ENCODE data around the gene TAAR2. TPM values are rescaled to one million over a fixed set of nuclear protein-coding genes. Genes with fewer than 3 reads are reported as not detected.
A peak's percentile ranks its signal among the peaks of the same experiment; 100 is the strongest.

The TAAR2 gene
- total and polyA plus RNA-seq, 10 donors, result not detected

DNA sequence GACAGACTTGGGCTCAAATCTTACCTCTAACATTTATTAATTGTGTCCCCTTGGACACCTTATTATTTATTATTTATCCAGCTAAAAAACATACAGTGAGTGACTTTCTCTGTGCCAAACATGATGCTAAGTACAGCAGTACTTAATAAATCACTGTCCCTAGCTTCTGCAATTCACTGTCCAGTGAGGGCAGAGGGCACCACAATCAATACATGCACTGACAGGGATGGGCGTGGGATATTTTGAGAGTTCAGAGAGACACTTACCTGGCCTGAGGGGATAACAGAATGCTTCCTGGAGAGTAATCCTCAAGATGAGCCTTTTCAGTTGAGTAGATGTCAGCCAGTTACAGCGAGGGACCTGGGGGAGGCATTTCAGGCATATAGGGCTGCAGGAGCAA lies 9.3 kb upstream of the TAAR2 start:
- DNase-seq, result no peak
- peaks cover 0 to 22% (median 0%) of the 10 kb centered on the region in 7 donors for H3K27me3 ChIP-seq (replicated peaks in 1 of 7)
- intact Hi-C loops (cut with DNase I; ENCODE audit: low total_unique reads), result no loop called here
- no peaks in the 10 kb centered on the region for H3K36me3 ChIP-seq
- no peaks in the 10 kb centered on the region for H3K4me1 ChIP-seq
- 67 to 100% (median 79%) methylated on average over 2 of the region's 2 CpGs for WGBS, 5 donors
- H3K9me3 ChIP-seq, result peaks cover 0 to 6% (median 0%) of the 10 kb centered on the region in 8 donors
- H3K27ac ChIP-seq, result no peak overlapping the region
- no peak overlapping the region for H3K4me3 ChIP-seq
- TF ChIP-seq, protein P1, sequence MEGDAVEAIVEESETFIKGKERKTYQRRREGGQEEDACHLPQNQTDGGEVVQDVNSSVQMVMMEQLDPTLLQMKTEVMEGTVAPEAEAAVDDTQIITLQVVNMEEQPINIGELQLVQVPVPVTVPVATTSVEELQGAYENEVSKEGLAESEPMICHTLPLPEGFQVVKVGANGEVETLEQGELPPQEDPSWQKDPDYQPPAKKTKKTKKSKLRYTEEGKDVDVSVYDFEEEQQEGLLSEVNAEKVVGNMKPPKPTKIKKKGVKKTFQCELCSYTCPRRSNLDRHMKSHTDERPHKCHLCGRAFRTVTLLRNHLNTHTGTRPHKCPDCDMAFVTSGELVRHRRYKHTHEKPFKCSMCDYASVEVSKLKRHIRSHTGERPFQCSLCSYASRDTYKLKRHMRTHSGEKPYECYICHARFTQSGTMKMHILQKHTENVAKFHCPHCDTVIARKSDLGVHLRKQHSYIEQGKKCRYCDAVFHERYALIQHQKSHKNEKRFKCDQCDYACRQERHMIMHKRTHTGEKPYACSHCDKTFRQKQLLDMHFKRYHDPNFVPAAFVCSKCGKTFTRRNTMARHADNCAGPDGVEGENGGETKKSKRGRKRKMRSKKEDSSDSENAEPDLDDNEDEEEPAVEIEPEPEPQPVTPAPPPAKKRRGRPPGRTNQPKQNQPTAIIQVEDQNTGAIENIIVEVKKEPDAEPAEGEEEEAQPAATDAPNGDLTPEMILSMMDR (IDR thresholded peaks at IDR 0.05 in 8 of 11, conservative IDR thresholded peaks at IDR 0.05 in 3 of 11), result no peak
- TF ChIP-seq POLR2A (IDR thresholded peaks at IDR 0.05), result no peak
- TF ChIP-seq POLR2AphosphoS5 (IDR thresholded peaks at IDR 0.05), result no peak

DNA sequence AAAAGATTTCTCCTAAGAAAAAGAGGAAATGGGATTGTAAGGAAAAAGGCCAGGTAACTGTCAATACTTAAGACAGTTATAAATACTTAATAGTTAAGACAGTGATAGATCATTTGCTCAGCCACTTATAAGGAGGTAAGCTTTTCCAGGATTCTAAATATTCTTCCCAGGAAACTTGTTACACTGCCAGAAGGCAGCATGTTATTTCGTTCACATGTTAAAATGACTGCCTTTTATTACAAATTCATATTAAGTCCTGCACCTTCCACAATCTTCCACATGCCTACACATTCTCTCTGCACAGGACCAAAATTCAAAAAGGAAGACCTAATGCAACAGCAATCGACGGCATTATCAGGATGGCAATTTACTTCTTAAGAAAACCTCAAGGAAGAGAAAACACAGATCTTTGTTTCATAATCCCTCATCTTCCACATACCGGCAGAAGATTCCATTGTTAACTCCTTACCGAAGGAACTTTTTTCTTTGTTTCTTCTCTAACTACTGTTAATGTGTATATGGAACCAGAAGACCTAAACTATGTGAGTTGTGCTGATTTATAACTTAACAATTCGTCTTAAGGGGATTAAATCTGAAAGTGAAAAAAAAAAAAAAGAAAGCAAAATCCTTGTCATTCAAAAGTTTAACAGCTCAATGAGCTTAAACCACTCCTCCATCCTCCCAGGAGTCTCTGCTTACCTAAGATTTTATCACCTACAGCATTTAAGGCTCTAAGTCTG lies 799 bp downstream of the TAAR2 start:
- H3K9me3 ChIP-seq, result peaks cover 0 to 15% (median 0%) of the 10 kb centered on the region in 8 donors
- intact Hi-C loops (cut with DNase I; ENCODE audit: low total_unique reads), result no loop called here
- no peak for TF ChIP-seq POLR2A (IDR thresholded peaks at IDR 0.05)
- TF ChIP-seq, protein P1 (IDR thresholded peaks at IDR 0.05 in 8 of 11, conservative IDR thresholded peaks at IDR 0.05 in 3 of 11), result no peak
- TF ChIP-seq POLR2AphosphoS5 (IDR thresholded peaks at IDR 0.05), result no peak
- 65 to 85% (median 73%) methylated on average over 6 of the region's 6 CpGs for WGBS, 5 donors
- no peak overlapping the region for H3K27ac ChIP-seq
- H3K4me3 ChIP-seq, result no peak overlapping the region
- H3K36me3 ChIP-seq, result no peaks in the 10 kb centered on the region
- H3K4me1 ChIP-seq, result no peaks in the 10 kb centered on the region
- no peak for DNase-seq
- H3K27me3 ChIP-seq (replicated peaks in 1 of 7), result peaks cover 0 to 16% (median 0%) of the 10 kb centered on the region in 7 donors

DNA sequence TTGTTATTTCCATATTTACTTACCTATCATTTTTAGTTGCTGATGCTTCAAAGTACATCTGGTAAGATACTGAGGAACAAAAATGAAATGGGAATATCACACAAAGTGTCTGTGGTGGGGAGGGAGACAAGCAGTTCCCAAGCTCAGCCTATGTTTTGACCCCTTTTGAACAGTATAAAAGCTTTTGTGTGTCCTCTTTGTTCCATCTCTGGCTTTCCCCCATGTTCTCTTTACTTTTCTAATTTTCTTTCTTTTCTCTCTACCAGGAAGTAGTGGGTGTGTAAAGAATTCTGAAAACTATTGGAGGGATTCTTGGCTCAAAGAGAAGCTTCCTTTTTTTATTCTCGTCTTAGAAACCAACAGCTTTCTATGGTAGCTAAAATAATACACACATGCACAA lies 7.4 kb downstream of the TAAR2 start:
- H3K27ac ChIP-seq, result no peak overlapping the region
- H3K9me3 ChIP-seq, result no peaks in the 10 kb centered on the region
- no peaks in the 10 kb centered on the region for H3K36me3 ChIP-seq
- peaks cover 0 to 14% (median 0%) of the 10 kb centered on the region in 6 donors for H3K4me1 ChIP-seq
- intact Hi-C loops (cut with DNase I; ENCODE audit: low total_unique reads), result no loop called here
- no peak for DNase-seq
- WGBS, 5 donors, result 24 to 38% (median 31%) methylated on average over 1 of the region's 1 CpG
- H3K4me3 ChIP-seq, result no peak overlapping the region
- TF ChIP-seq, protein P1 (IDR thresholded peaks at IDR 0.05 in 8 of 11, conservative IDR thresholded peaks at IDR 0.05 in 3 of 11), result no peak
- no peak for TF ChIP-seq POLR2A (IDR thresholded peaks at IDR 0.05)
- TF ChIP-seq POLR2AphosphoS5 (IDR thresholded peaks at IDR 0.05), result no peak
- H3K27me3 ChIP-seq (replicated peaks in 1 of 7), result no peaks in the 10 kb centered on the region

DNA sequence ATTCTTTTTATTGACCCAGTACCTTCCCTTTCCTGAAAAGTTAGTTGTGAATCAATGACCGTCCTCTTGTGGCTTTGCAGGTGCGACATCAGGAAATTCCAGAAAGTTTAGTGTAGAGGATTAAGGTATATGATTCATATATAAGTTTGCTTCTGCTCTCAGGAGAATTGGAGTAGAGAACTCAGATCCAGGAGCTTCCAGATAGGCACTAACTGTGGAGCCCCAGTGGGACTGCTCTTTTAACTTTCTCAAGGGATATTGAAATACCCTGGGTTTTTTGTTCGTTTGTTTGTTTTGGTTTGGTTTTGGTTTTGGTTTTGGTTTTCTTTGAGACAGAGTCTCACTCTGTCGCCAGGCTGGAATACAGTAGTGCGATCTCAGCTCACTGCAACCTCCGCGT lies 9.5 kb downstream of the TAAR2 start:
- TF ChIP-seq, protein P1 (IDR thresholded peaks at IDR 0.05 in 8 of 11, conservative IDR thresholded peaks at IDR 0.05 in 3 of 11), result no peak
- TF ChIP-seq POLR2AphosphoS5 (IDR thresholded peaks at IDR 0.05) (no peak), POLR2A (IDR thresholded peaks at IDR 0.05) (no peak)
- Histone ChIP-seq H3K27ac (peak overlapping the region in 2 of 8 donors; percentile 22 to 27), H3K36me3 (no peaks in the 10 kb centered on the region), H3K9me3 (no peaks in the 10 kb centered on the region), H3K4me1 (peaks cover 0 to 14% (median 0%) of the 10 kb centered on the region in 6 donors), H3K4me3 (peak overlapping the region in 5 of 8 donors; percentile 3 to 54 (median 13)), H3K27me3 (replicated peaks in 1 of 7) (no peaks in the 10 kb centered on the region)
- intact Hi-C loops (cut with DNase I; ENCODE audit: low total_unique reads), result no loop called here
- no peak for DNase-seq
- WGBS, 5 donors, result 45 to 73% (median 71%) methylated on average over 5 to 7 of the region's 7 CpGs
